ENCODE data around the gene PXDC1.
"Not testable (repeated sequence)": the region's sequence is repeated elsewhere in the genome, so short reads cannot be mapped to it uniquely, and the experiment has no call there.

Gene PXDC1

DNA sequence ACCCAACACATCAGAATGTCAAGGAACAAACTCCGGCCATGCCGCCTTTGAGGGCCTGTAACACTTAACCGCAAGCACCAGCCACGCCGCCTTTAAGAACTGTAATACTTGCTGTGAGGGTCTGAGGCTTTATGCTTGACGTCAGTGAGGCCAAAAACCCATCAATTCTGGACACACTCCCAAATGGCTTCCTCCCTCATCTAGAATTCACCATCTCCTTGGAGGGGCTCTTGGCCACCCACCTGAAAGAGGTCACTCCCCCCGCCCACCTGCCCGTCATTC is 10.4 kb upstream of the PXDC1 start:
- Histone ChIP-seq H3K27me3 (no peaks in the 10 kb centered on the region), H3K36me3 (no peaks in the 10 kb centered on the region), H3K4me1 (peaks cover 26% of the 10 kb centered on the region), H3K9ac (no peak overlapping the region), H3K4me3 (no peak overlapping the region), H4K20me1 (no peaks in the 10 kb centered on the region), H3K4me2 (no peak overlapping the region), H3K9me3 (peaks cover 7% of the 10 kb centered on the region; the same call in 1 of the 2 replicates), H3K27ac (no peak overlapping the region)
- TF ChIP-seq Cebpa-rat (IDR thresholded peaks at IDR 0.05), result no peak

GRCh38 chr6:3759646-3760232 is 8.2 kb upstream of the PXDC1 start:
- H4K20me1 ChIP-seq, result no peaks in the 10 kb centered on the region
- peaks cover 7% of the 10 kb centered on the region; the same call in 1 of the 2 replicates for H3K9me3 ChIP-seq
- H3K4me2 ChIP-seq, result no peak overlapping the region
- no peaks in the 10 kb centered on the region for H3K27me3 ChIP-seq
- no peak overlapping the region for H3K4me3 ChIP-seq
- no peaks in the 10 kb centered on the region for H3K36me3 ChIP-seq
- no peak overlapping the region for H3K27ac ChIP-seq
- TF ChIP-seq Cebpa-rat (IDR thresholded peaks at IDR 0.05), result no peak
- H3K4me1 ChIP-seq, result peaks cover 4% of the 10 kb centered on the region
- no peak overlapping the region for H3K9ac ChIP-seq

DNA sequence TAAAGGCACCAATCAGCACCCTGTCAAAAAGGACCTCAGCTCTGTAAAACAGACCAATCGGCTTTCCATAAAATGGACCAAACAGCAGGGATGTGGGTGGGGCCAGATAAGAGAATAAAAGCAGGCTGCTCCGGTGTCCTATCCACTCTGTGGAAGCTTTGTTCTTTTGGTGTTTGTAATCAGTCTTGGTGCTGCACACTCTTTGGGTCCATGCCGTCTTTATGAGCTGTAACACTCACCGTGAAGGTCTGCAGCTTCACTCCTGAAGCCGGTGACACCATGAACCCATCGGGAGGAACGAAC is 7.3 kb upstream of the PXDC1 start:
- no peak for TF ChIP-seq Cebpa-rat (IDR thresholded peaks at IDR 0.05)
- peaks cover 7% of the 10 kb centered on the region; the same call in 1 of the 2 replicates for H3K9me3 ChIP-seq
- no peak overlapping the region for H3K27ac ChIP-seq
- no peaks in the 10 kb centered on the region for H3K27me3 ChIP-seq
- H3K36me3 ChIP-seq, result no peaks in the 10 kb centered on the region
- H3K4me2 ChIP-seq, result no peak overlapping the region
- H3K4me3 ChIP-seq, result no peak overlapping the region
- H3K9ac ChIP-seq, result no peak overlapping the region
- H3K4me1 ChIP-seq, result no peaks in the 10 kb centered on the region; the same call in 1 of the 2 replicates
- H4K20me1 ChIP-seq, result no peaks in the 10 kb centered on the region

DNA sequence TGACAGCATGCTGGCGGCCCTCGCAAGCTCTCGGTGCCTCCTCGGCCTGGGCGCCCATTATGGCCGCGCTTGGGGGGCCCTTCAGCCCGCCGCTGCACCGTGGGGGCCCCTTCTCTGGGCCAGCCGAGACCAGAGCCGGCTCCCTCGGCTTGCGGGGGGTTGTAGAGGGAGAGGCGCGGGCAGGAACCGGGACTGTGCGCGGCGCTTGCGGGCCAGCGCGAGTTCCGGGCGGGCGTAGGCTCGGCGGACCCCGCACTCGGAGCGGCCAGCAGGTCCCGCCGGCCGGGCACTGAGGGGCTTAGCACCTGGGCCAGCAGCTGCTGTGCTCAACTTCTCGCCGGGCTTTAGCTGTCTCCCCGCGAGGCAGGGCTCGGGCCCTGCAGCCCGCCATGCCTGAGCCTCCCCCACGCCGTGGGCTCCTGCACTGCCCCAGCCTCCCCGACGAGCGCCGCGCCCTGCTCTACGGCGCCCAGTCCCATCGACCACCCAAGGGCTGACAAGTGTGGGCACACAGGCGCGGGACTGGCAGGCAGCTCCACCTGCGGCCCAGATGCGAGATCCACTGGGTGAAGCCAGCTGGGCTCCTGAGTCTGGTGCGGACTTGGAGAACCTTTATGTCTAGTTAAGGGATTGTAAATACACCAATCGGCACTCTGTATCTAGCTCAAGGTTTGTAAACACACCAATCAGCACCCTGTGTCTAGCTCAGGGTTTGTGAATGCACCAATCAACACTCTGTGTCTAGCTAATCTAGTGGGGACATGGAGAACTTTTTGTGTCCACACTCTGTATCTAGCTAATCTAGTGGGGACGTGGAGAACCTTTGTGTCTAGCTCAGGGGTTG is 6.7 kb upstream of the PXDC1 start:
- H3K27ac ChIP-seq, H3K4me2 ChIP-seq, H3K4me3 ChIP-seq, H4K20me1 ChIP-seq, H3K27me3 ChIP-seq, H3K36me3 ChIP-seq, H3K9me3 ChIP-seq, H3K9ac ChIP-seq, H3K4me1 ChIP-seq: not testable (repeated sequence)

- H4K20me1 ChIP-seq, result no peaks in the 10 kb centered on the region
- peaks cover 7% of the 10 kb centered on the region; the same call in 1 of the 2 replicates for H3K9me3 ChIP-seq
- no peak overlapping the region for H3K9ac ChIP-seq
- H3K4me1 ChIP-seq, result peaks cover 2% of the 10 kb centered on the region; the same call in 1 of the 2 replicates
- H3K4me3 ChIP-seq, result no peak overlapping the region
- no peak overlapping the region for H3K4me2 ChIP-seq
- TF ChIP-seq Cebpa-rat (IDR thresholded peaks at IDR 0.05), result no peak
- H3K36me3 ChIP-seq, result no peaks in the 10 kb centered on the region
- H3K27ac ChIP-seq, result no peak overlapping the region
- H3K27me3 ChIP-seq, result peaks cover 14% of the 10 kb centered on the region
Measured at GRCh38 chr6:3757241-3757641, 5.7 kb upstream of the PXDC1 start.

DNA sequence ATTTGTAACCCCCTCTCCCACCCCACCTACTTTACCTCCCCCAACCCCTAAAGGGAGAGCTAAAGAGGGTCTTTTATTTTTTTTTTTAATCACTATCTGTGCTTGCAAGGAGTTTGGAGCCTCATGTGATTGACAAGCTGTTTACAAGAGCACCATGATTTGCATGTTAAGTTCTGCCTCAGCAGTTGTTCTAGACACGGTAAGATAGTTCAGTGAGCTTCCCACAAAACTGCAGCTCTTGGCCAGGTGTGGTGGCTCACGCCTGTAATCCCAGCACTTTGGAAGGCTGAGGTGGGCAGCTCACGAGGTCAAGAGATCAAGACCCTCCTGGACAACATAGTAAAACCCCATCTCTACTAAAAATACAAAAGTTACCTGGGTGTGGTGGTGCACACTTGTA is 5.0 kb upstream of the PXDC1 start:
- H3K4me1 ChIP-seq, result peaks cover 4% of the 10 kb centered on the region; the same call in 1 of the 2 replicates
- H3K27ac ChIP-seq, result no peak overlapping the region
- H3K9me3 ChIP-seq, result peaks cover 7% of the 10 kb centered on the region; the same call in 1 of the 2 replicates
- H4K20me1 ChIP-seq, result no peaks in the 10 kb centered on the region
- H3K4me2 ChIP-seq, result no peak overlapping the region; the same call in 1 of the 2 replicates
- H3K36me3 ChIP-seq, result no peaks in the 10 kb centered on the region
- no peak overlapping the region for H3K9ac ChIP-seq
- H3K4me3 ChIP-seq, result no peak overlapping the region
- no peak for TF ChIP-seq Cebpa-rat (IDR thresholded peaks at IDR 0.05)
- peaks cover 21% of the 10 kb centered on the region for H3K27me3 ChIP-seq

DNA sequence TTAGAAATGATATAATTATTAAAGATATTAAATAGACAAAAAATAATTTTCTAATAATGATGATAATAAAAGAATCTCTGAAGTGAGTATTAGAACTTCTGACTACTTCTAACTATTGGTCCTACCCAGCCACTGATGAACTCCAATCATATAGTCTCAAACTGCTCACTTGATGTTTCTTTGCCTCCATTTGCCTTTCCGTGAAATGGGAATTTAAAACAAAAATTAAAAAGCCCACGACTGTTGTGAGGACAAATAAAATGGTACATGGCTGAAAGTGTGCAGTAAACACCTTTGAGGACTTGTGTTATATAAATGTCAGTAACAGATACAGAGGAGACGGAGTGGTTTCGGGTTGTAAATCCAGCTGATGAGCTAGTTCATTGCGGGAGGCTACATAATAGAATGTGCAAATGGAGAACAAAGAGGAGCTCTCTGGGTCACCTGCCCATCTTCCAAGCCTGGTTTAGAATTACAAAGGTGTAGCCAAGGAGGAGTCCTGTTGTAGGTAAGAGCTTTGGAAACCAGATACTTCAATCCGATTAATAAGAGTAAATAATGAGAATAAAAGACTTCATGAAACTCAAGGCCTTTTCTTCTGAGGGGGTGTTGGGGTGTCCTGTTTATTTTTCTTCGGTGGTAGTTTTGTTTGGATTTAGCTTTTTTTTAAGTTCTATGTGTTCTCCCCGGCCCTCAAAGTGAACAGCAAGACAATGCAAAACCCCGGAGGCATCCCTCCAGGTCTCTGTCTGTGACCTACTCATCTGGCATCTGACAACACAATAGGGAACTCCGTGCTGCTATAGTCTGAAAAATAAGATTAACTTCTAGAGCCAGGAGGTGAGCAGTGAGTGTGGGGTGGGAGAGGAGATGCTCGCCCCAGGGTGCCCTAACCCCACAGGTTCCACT is 4.4 kb upstream of the PXDC1 start:
- peaks cover 7% of the 10 kb centered on the region; the same call in 1 of the 2 replicates for H3K9me3 ChIP-seq
- no peak overlapping the region for H3K27ac ChIP-seq
- peaks cover 28% of the 10 kb centered on the region for H3K27me3 ChIP-seq
- H4K20me1 ChIP-seq, result no peaks in the 10 kb centered on the region
- H3K36me3 ChIP-seq, result no peaks in the 10 kb centered on the region
- TF ChIP-seq Cebpa-rat (IDR thresholded peaks at IDR 0.05), result no peak
- peaks cover 9% of the 10 kb centered on the region; the same call in 1 of the 2 replicates for H3K4me1 ChIP-seq
- no peak overlapping the region for H3K9ac ChIP-seq
- H3K4me3 ChIP-seq, result no peak overlapping the region
- no peak overlapping the region; the same call in 1 of the 2 replicates for H3K4me2 ChIP-seq

DNA sequence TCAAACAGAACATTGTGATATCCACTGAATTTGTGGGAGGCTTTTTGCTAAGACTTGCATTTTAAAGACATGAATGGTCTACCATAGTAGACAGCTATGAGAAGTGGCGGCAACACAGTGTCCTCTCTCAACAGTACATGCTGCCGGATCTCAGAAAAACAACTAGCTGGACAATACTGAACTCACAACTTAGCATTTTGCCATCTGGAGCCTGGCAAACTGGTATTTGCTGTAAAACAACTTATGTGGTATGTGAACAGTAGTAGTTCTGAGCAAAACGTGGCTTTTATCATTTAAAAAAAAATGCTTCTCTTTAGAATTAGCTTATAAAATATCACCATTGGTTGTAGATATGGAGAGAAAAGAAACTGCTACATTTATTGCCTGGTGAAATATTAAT is 3.3 kb upstream of the PXDC1 start:
- Histone ChIP-seq H3K4me3 (no peak overlapping the region), H3K9me3 (peaks cover 7% of the 10 kb centered on the region; the same call in 1 of the 2 replicates), H3K4me1 (peaks cover 20% of the 10 kb centered on the region; the same call in 1 of the 2 replicates), H4K20me1 (peaks cover 11% of the 10 kb centered on the region), H3K4me2 (no peak overlapping the region), H3K27me3 (peaks cover 39% of the 10 kb centered on the region), H3K36me3 (no peaks in the 10 kb centered on the region), H3K27ac (no peak overlapping the region), H3K9ac (no peak overlapping the region)
- no peak for TF ChIP-seq Cebpa-rat (IDR thresholded peaks at IDR 0.05)

DNA sequence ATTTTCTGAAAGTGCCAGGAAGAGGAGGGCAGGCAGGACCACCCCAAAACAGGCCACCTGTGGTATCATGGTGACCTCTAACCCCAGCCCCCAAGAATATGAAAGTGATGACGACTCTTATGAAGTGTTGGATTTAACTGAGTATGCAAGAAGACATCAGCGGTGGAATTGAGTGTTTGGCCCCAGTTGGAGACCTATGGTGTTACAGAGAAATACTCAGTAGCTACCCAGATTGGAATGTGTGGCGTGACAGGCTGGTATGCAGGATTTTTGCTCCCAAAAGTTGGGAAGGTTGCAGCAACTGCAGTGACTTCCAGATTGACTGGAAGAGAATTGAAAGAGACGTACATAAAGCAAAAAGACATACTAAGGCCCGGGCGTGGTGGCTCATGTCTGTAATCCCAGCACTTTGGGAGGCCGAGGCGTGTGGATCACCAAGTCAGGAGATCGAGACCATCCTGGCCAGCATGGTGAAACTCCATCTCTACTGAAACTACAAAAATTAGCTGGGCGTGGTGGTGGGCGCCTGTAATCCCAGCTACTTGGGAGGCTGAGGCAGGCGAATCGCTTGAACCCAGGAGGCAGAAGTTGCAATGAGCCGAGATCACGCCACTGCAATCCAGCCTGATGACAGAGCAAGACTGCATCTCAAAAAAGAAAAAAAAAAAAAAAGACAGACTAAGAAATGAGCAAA is 2.7 kb upstream of the PXDC1 start:
- not testable (repeated sequence) for H3K4me3 ChIP-seq, H3K9me3 ChIP-seq, H3K9ac ChIP-seq, H3K36me3 ChIP-seq, H3K4me2 ChIP-seq, H3K27ac ChIP-seq
- H4K20me1 ChIP-seq, result peaks cover 17% of the 10 kb centered on the region
- H3K4me1 ChIP-seq, result peaks cover 24% of the 10 kb centered on the region; the same call in 1 of the 2 replicates
- H3K27me3 ChIP-seq, result peaks cover 45% of the 10 kb centered on the region

All from BLaER1 (cell line).